Measurements from ENCODE around the gene CADPS2.

- no peak for TF ChIP-seq ZBTB33 (IDR thresholded peaks at IDR 0.05)
- TF ChIP-seq CTCF (IDR thresholded peaks at IDR 0.05 in 2 of 3, conservative IDR thresholded peaks at IDR 0.05 in 1 of 3; ENCODE audit: control insufficient read depth in 2 of 3, extremely low read depth in 1 of 3, insufficient read depth in 1 of 3, low read depth in 3 of 3, low read length in 3 of 3), result no peak
- no peak for TF ChIP-seq MYC (IDR thresholded peaks at IDR 0.05; ENCODE audit: insufficient read depth, insufficient read length, insufficient replicate concordance, low read length, severe bottlenecking)
- no peak for TF ChIP-seq BCL3 (IDR thresholded peaks at IDR 0.05; ENCODE audit: borderline replicate concordance, insufficient read depth, low read depth, low read length, poor library complexity, severe bottlenecking)
- no peak for TF ChIP-seq NFIC (IDR thresholded peaks at IDR 0.05; ENCODE audit: low read depth, low read length)
- no peak for TF ChIP-seq TAF1 (IDR thresholded peaks at IDR 0.05; ENCODE audit: borderline replicate concordance, low read depth, low read length)
These were observed 159.4 kb downstream of the CADPS2 start for GRCh38 chr7:122726881-122727280.
